ENCODE measurements around the gene SLCO4A1. TPM values are rescaled to one million over a fixed set of nuclear protein-coding genes. Genes with fewer than 3 reads are reported as not detected.

The SLCO4A1 gene
- total and polyA plus RNA-seq, 9 of the 15 experiments (the other 6 are each of a cell fraction or from before 2014, with no cell fraction given) = 1.6 to 21.9 (median 12.8) TPM

DNA sequence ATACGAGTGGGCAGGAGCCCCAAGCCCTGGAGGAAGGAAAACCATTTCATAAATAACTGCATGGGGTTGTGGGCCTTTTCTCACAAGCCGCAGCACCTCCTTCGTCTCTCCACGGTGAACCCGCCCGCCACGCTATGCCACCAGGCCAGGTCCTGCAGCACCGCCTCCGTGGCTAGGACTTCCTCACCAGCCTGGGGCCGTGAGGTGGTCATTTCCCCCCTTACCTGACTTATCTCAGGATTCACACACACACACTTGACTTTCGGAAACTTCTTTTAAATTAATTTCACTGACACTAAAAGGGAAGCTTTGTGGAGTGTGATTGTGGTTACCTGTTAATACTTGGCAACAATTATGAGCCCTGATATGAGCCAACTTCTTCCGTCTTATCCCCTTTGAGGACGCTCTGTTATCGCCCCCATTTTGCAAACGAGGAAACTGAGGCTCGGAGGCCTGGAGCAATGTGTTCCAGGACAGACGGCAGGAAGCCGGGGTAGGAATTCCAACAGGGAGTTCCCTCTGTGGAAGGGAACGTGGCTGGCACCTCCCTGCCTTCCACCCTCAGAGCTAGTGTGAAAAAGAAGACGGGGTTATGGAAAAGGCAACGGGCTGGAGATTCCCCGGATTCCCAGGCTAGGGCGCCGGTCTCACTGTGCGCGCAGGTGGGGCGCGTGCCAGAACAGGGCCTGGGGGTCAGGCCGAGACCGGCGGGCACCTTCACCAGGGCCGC is 817 bp upstream of the SLCO4A1 start:
- Histone ChIP-seq H3K4me3 (peak overlapping the region; percentile 68), H4K20me1 (replicated peaks; ENCODE audit: control insufficient read depth, insufficient read depth, low read length) (peaks cover 21% of the 10 kb centered on the region), H3K9me3 (replicated peaks; ENCODE audit: control insufficient read depth, insufficient read depth, low read depth, low read length) (no peaks in the 10 kb centered on the region; the same call in 1 of the 2 replicates), H3K79me2 (ENCODE audit: control insufficient read depth, insufficient read depth, low read length) (peaks cover 39% of the 10 kb centered on the region), H3K4me1 (replicated peaks in 1 of 2; ENCODE audit: control insufficient read depth in 2 of 2, insufficient read depth in 2 of 2, low read length in 2 of 2) (peaks cover 10 to 67% of the 10 kb centered on the region in 2 experiments), H3K27me3 (ENCODE audit: control insufficient read depth in 2 of 2, insufficient read depth in 2 of 2, low read length in 2 of 2) (peaks cover 0 to 6% of the 10 kb centered on the region in 2 experiments; a peak in 3 of 5 replicates), H3K27ac (ENCODE audit: extremely low read depth, low read depth, low read length) (peak overlapping the region; percentile 80), H3K36me3 (ENCODE audit: control insufficient read depth, insufficient read depth, low read length) (peaks cover 26% of the 10 kb centered on the region; the same call in 1 of the 3 replicates), H3K9me1 (ENCODE audit: control insufficient read depth, insufficient read depth, low read length) (peaks cover 4% of the 10 kb centered on the region), H2AFZ (ENCODE audit: low read depth, low read length) (peak overlapping the region; percentile 96), H3K4me2 (ENCODE audit: insufficient read depth, low read length) (peak overlapping the region; percentile 70), H3K9ac (ENCODE audit: insufficient read depth in 1 of 2, low read depth in 2 of 2, low read length in 2 of 2) (peak overlapping the region; percentile 76 to 94)
- ChIA-PET POLR2A (interaction anchor here (0.6 to 1.2 kb wide), 3 partner anchors 9 to 39 kb away, joined by 3 to 4 read pairs (median 3); no protein-coding TSS in a partner anchor), CTCF (ENCODE audit: low intra/inter-chr PET ratio) (no interaction called here)
- DNase-seq (ENCODE audit: extremely low read depth in 1 of 4, low spot score in 3 of 4) = no peak
- ATAC-seq = no peak
- TSS peak; percentile 95 for BruUV-seq (replicated peaks)
- TF ChIP-seq CHD1 (IDR thresholded peaks at IDR 0.05; ENCODE audit: low read length) (peak; percentile 53), ZNF24 (IDR thresholded peaks at IDR 0.05) (no peak), ETV6 (IDR thresholded peaks at IDR 0.05; ENCODE audit: borderline replicate concordance in 1 of 2, low read depth in 2 of 2, low read length in 1 of 2) (no peak), ETV6 (CRISPR knock-in tag; IDR thresholded peaks at IDR 0.05; ENCODE audit: borderline replicate concordance) (no peak), BACH1 (tag; IDR thresholded peaks at IDR 0.05) (no peak)
- TF ChIP-seq, protein P1, sequence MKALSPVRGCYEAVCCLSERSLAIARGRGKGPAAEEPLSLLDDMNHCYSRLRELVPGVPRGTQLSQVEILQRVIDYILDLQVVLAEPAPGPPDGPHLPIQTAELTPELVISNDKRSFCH (CRISPR knock-in tag; IDR thresholded peaks at IDR 0.05) = no peak
- TF ChIP-seq, protein P1 (tag; IDR thresholded peaks at IDR 0.05) = 0 out of 2 replicates have a peak, but pooled peaks have one; percentile 48
- TF ChIP-seq, protein P2, sequence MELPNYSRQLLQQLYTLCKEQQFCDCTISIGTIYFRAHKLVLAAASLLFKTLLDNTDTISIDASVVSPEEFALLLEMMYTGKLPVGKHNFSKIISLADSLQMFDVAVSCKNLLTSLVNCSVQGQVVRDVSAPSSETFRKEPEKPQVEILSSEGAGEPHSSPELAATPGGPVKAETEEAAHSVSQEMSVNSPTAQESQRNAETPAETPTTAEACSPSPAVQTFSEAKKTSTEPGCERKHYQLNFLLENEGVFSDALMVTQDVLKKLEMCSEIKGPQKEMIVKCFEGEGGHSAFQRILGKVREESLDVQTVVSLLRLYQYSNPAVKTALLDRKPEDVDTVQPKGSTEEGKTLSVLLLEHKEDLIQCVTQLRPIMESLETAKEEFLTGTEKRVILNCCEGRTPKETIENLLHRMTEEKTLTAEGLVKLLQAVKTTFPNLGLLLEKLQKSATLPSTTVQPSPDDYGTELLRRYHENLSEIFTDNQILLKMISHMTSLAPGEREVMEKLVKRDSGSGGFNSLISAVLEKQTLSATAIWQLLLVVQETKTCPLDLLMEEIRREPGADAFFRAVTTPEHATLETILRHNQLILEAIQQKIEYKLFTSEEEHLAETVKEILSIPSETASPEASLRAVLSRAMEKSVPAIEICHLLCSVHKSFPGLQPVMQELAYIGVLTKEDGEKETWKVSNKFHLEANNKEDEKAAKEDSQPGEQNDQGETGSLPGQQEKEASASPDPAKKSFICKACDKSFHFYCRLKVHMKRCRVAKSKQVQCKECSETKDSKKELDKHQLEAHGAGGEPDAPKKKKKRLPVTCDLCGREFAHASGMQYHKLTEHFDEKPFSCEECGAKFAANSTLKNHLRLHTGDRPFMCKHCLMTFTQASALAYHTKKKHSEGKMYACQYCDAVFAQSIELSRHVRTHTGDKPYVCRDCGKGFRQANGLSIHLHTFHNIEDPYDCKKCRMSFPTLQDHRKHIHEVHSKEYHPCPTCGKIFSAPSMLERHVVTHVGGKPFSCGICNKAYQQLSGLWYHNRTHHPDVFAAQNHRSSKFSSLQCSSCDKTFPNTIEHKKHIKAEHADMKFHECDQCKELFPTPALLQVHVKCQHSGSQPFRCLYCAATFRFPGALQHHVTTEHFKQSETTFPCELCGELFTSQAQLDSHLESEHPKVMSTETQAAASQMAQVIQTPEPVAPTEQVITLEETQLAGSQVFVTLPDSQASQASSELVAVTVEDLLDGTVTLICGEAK (IDR thresholded peaks at IDR 0.05) = 0 out of 2 replicates have a peak, but pooled peaks have one; percentile 42
- TF ChIP-seq, protein P2 (CRISPR knock-in tag; IDR thresholded peaks at IDR 0.05) = no peak
- in situ Hi-C loops (cut with MboI) = no loop called here
- peak; percentile 66 for FAIRE-seq
- intact Hi-C loops (cut with micrococcal nuclease) = loop anchor here (1.0 kb wide), 1 partner anchor 18 kb away; no protein-coding TSS in a partner anchor
- WGBS (ENCODE audit: insufficient coverage, low coverage, missing lambda C conversion rate) = 63% methylated on average over 18 of the region's 32 CpGs

Data from K562 (cell line).